Calu3 (cell line): ENCODE measurements around the gene OSBPL8. TPM values are rescaled to one million over a fixed set of nuclear protein-coding genes. Genes with fewer than 3 reads are reported as not detected.

ENCODE experiments used
- BruUV-seq: library from RNA; stranded (reverse); fragments of 400-500 nt; replicated peaks from 2 replicates; lab custom pipeline; 2021; lab: Mats Ljungman, UMichigan
- CTCF ChIA-PET: fragments of 300-600 bp; sonication (Branson Sonifier 250); formaldehyde crosslinking; loops from one replicate; lab custom pipeline; 2022; ENCODE audit warnings: antibody characterized with exemption; lab: Charles Lee
- DNase-seq: peaks from one replicate; pipeline ENCODE4 v3.0.0; 2022
- H3K27ac Mint-ChIP-seq: one replicate; pipeline ENCODE4 v1.8.0; 2022; ENCODE audit warnings: mixed read lengths; ENCODE audit not compliant: unreplicated experiment
- H3K27me3 Mint-ChIP-seq: one replicate; pipeline ENCODE4 v1.8.0; 2022; ENCODE audit warnings: mixed read lengths; ENCODE audit not compliant: unreplicated experiment
- H3K36me3 Mint-ChIP-seq: one replicate; pipeline ENCODE4 v1.8.0; 2022; ENCODE audit warnings: mild to moderate bottlenecking, moderate library complexity, mixed read lengths; ENCODE audit not compliant: insufficient read depth, unreplicated experiment
- H3K4me1 Mint-ChIP-seq: one replicate; pipeline ENCODE4 v1.8.0; 2022; ENCODE audit warnings: mild to moderate bottlenecking, low read depth, mixed read lengths; ENCODE audit not compliant: unreplicated experiment
- H3K4me3 Mint-ChIP-seq: one replicate; pipeline ENCODE4 v1.8.0; 2022; ENCODE audit warnings: mild to moderate bottlenecking, low read depth, moderate library complexity, mixed read lengths; ENCODE audit not compliant: unreplicated experiment
- H3K9me3 Mint-ChIP-seq: one replicate; pipeline ENCODE4 v1.8.0; 2022; ENCODE audit warnings: low read depth, mixed read lengths; ENCODE audit not compliant: unreplicated experiment
- intact Hi-C: fragments of 100-400 bp; cut with micrococcal nuclease; formaldehyde crosslinking; loops from one replicate; pipeline ENCODE4 v1.10.0; 2022; ENCODE audit not compliant: unreplicated experiment
- total RNA-seq: library from RNA; stranded (reverse); gene quantifications from 2 replicates; pipeline ENCODE4 v1.2.3, GENCODE V29; 2022
- TF ChIP-seq, protein P1 (sequence below): fragments of 200-600 bp; IDR thresholded peaks from one replicate; pipeline ENCODE4 v1.8.0; 2022; ENCODE audit warnings: antibody characterized with exemption; ENCODE audit not compliant: unreplicated experiment

OSBPL8 gene
- total RNA-seq, 1 experiment from 2014 or later, result 64.9 TPM

DNA sequence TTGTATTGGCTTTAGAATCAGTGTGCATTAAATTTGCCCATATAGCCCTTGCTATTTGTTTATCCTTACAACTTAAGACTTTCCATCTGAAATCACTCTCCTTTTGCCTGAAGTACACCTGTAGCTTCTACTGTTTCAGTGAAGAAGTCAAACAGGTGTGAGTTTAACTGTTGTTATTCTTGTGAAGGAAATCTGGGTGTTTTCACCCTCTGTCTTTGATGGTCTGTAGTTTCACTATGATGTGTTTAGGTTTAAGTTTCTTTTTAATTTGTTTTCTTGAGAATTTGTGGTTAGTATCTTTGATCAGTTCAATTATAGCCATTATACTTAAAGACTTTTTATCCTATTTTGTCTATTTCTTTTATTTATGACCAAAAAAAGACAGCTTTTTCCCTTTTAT lies 142.5 kb downstream of the OSBPL8 start:
- no peak for DNase-seq
- CTCF ChIA-PET, result no interaction called here
- H3K27me3 Mint-ChIP-seq, result no peaks in the 10 kb centered on the region
- H3K27ac Mint-ChIP-seq, result no peak overlapping the region
- H3K36me3 Mint-ChIP-seq, result no peaks in the 10 kb centered on the region
- H3K9me3 Mint-ChIP-seq, result no peaks in the 10 kb centered on the region
- TF ChIP-seq, protein P1, sequence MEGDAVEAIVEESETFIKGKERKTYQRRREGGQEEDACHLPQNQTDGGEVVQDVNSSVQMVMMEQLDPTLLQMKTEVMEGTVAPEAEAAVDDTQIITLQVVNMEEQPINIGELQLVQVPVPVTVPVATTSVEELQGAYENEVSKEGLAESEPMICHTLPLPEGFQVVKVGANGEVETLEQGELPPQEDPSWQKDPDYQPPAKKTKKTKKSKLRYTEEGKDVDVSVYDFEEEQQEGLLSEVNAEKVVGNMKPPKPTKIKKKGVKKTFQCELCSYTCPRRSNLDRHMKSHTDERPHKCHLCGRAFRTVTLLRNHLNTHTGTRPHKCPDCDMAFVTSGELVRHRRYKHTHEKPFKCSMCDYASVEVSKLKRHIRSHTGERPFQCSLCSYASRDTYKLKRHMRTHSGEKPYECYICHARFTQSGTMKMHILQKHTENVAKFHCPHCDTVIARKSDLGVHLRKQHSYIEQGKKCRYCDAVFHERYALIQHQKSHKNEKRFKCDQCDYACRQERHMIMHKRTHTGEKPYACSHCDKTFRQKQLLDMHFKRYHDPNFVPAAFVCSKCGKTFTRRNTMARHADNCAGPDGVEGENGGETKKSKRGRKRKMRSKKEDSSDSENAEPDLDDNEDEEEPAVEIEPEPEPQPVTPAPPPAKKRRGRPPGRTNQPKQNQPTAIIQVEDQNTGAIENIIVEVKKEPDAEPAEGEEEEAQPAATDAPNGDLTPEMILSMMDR, result no peak
- BruUV-seq, result no TSS peak
- H3K4me1 Mint-ChIP-seq, result peaks cover 21% of the 10 kb centered on the region
- intact Hi-C loops, result no loop called here
- no peak overlapping the region for H3K4me3 Mint-ChIP-seq

DNA sequence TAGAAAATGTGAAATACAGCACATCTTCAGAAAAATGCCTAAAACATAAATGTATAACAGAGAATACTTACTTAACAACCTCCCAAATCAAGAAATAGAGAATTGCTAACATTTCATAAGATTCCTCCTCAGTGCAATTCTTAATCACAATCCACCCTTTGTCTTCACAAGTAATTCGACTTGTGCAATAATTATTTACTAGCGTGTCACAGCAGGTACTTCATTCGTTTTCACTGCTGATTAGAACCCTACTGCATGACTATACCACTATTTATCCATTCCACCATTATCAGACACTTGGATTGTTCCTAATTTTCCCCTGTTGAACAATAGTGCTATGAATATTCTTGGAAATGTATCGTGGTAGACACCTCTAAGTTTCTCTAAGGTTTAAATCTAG lies 146.4 kb downstream of the OSBPL8 start:
- no peak overlapping the region for H3K27ac Mint-ChIP-seq
- H3K4me1 Mint-ChIP-seq, result peaks cover 13% of the 10 kb centered on the region
- BruUV-seq, result no TSS peak
- H3K27me3 Mint-ChIP-seq, result no peaks in the 10 kb centered on the region
- no peak for DNase-seq
- no peaks in the 10 kb centered on the region for H3K9me3 Mint-ChIP-seq
- intact Hi-C loops, result no loop called here
- no peaks in the 10 kb centered on the region for H3K36me3 Mint-ChIP-seq
- H3K4me3 Mint-ChIP-seq, result no peak overlapping the region
- CTCF ChIA-PET, result no interaction called here
- TF ChIP-seq, protein P1, result no peak

DNA sequence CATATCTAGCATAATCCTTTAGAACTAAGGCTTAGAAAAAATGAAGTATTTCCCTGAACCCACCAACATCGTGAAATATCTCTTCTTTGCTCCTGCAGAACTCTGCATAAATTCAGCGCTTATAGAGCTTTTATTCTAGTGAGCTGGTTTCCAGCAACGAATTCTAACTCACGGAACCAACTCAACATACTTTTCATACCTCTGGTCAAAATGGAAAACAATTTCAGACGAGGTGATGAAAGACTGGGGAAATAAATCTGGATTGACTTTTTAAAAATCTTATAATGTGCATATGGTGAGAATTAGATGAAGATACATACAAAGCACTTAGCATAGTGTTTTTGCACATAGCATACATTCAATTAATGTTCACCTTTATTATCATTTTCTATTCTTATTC lies 148.8 kb downstream of the OSBPL8 start:
- Mint-ChIP-seq H3K27ac (no peak overlapping the region), H3K4me1 (peaks cover 13% of the 10 kb centered on the region), H3K27me3 (no peaks in the 10 kb centered on the region), H3K4me3 (no peak overlapping the region), H3K9me3 (no peaks in the 10 kb centered on the region), H3K36me3 (no peaks in the 10 kb centered on the region)
- intact Hi-C loops, result no loop called here
- TF ChIP-seq, protein P1, result no peak
- CTCF ChIA-PET, result no interaction called here
- no peak for DNase-seq
- BruUV-seq, result no TSS peak

DNA sequence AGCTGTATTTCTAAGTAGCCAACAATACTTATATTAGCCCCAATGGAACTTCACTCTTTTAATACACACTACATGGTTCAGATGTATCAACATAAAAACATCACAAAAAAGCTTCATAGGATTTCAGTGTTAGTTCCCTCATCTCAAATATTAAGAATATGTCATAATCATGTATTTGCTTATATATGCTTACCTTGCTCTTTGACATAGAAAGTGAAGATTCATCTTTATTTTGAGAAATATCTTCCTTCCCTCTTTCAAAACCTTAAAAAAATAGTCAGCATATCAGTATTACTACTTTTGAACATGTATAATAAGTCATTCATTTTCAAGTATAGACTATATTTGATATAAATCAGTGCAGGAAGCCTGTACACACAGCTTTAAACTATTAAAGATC lies 149.2 kb downstream of the OSBPL8 start:
- CTCF ChIA-PET, result no interaction called here
- Mint-ChIP-seq H3K27me3 (no peaks in the 10 kb centered on the region), H3K4me1 (peaks cover 13% of the 10 kb centered on the region), H3K9me3 (no peaks in the 10 kb centered on the region), H3K4me3 (no peak overlapping the region), H3K36me3 (no peaks in the 10 kb centered on the region), H3K27ac (no peak overlapping the region)
- TF ChIP-seq, protein P1, result no peak
- DNase-seq, result no peak
- intact Hi-C loops, result no loop called here
- BruUV-seq, result no TSS peak
